Endothelial cell of umbilical vein (primary cell): Measurements from ENCODE around the gene C4orf50.

Experiments
- MYC ChIP-seq: IDR thresholded peaks from one replicate; pipeline ENCODE4 v1.6.1; 2011; ENCODE audit warnings: mild to moderate bottlenecking, low read depth, low read length
- POLR2A ChIP-seq: IDR thresholded peaks from 2 replicates; pipeline ENCODE4 v1.6.1; 2012; ENCODE audit warnings: low read depth, mild to moderate bottlenecking, control low read depth, low read length
- TF ChIP-seq, protein P1 (sequence below), 2 donors: IDR thresholded peaks; 1 replicate in 1 of 2; 2 replicates in 1 of 2; pipeline ENCODE4 v1.5.1; 2011; ENCODE audit warnings: low read length in 2 of 2, mild to moderate bottlenecking in 2 of 2, moderate library complexity in 2 of 2, control low read depth in 1 of 2, inconsistent platforms in 1 of 2, low read depth in 1 of 2; ENCODE audit not compliant: insufficient read depth in 1 of 2; ENCODE audit errors: extremely low read depth in 1 of 2

DNA sequence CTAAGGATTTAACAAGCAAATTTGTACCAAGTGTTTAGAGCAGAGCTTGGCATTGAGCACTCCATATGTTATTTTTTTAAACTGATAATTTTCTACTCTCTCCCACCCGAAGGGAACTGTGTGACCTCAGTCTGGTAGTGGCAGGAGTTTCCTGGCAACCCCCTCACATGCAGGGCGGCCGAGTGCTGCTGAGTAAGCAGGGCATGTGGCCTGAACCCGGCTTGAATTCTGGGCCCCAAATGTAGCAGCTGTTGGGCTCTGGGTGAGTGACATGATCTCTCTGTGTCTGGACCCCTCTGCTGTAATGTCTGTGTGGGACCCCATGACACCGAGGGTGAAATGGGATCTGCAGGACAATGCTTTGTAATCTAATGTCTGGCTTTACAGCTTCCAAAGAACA, 13.6 kb upstream of the C4orf50 start:
- TF ChIP-seq, protein P1, sequence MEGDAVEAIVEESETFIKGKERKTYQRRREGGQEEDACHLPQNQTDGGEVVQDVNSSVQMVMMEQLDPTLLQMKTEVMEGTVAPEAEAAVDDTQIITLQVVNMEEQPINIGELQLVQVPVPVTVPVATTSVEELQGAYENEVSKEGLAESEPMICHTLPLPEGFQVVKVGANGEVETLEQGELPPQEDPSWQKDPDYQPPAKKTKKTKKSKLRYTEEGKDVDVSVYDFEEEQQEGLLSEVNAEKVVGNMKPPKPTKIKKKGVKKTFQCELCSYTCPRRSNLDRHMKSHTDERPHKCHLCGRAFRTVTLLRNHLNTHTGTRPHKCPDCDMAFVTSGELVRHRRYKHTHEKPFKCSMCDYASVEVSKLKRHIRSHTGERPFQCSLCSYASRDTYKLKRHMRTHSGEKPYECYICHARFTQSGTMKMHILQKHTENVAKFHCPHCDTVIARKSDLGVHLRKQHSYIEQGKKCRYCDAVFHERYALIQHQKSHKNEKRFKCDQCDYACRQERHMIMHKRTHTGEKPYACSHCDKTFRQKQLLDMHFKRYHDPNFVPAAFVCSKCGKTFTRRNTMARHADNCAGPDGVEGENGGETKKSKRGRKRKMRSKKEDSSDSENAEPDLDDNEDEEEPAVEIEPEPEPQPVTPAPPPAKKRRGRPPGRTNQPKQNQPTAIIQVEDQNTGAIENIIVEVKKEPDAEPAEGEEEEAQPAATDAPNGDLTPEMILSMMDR (IDR thresholded peaks at IDR 0.05; ENCODE audit: extremely low read depth in 1 of 2, insufficient read depth in 1 of 2, low read depth in 1 of 2, low read length in 2 of 2) = no peak
- TF ChIP-seq POLR2A (no peak), MYC (no peak)
